OCI-LY3 (cell line): ENCODE measurements around the gene WDR5B.

Experiments used
- H2AFZ ChIP-seq: fragments of 200-600, 300-600 bp; shearing (Covaris generic); 2 replicates; pipeline ENCODE4 v1.6.0; 2014; ENCODE audit warnings: antibody characterized with exemption, low read depth, low read length
- H3K27ac ChIP-seq: fragments of 200-600, 300-600 bp; sonication (generic); 2 replicates; pipeline ENCODE4 v1.5.1; 2014; ENCODE audit warnings: mild to moderate bottlenecking, low read length, moderate library complexity, mixed read lengths
- H3K27me3 ChIP-seq: fragments of 200-600, 300-600 bp; sonication (generic); 2 replicates; pipeline ENCODE4 v1.6.1; 2014; ENCODE audit warnings: low read depth, low read length, mixed read lengths
- H3K36me3 ChIP-seq: fragments of 200-600, 300-600 bp; sonication (generic); replicated peaks from 2 replicates; pipeline ENCODE3; 2014; ENCODE audit warnings: low read depth, low read length, mixed read lengths
- H3K4me1 ChIP-seq: fragments of 300-600, 200-600 bp; sonication (generic); 2 replicates; pipeline ENCODE4 v1.6.1; 2014; ENCODE audit warnings: low read length, mixed read lengths
- H3K4me2 ChIP-seq: fragments of 200-600, 300-600 bp; sonication (generic); 2 replicates; pipeline ENCODE4 v1.6.1; 2014; ENCODE audit warnings: low read length, mixed read lengths
- H3K4me3 ChIP-seq: fragments of 300-600, 200-600 bp; sonication (generic); 2 replicates; pipeline ENCODE4 v1.5.1; 2014; ENCODE audit warnings: antibody characterized with exemption, mild to moderate bottlenecking, low read length, moderate library complexity
- H3K79me2 ChIP-seq: fragments of 300-600, 200-600 bp; shearing (Covaris generic); 2 replicates; pipeline ENCODE4 v1.6.1; 2014; ENCODE audit warnings: mild to moderate bottlenecking, low read length, mixed read lengths
- H3K9ac ChIP-seq: fragments of 300-600, 200-600 bp; shearing (Covaris generic); 2 replicates; pipeline ENCODE4 v1.6.0; 2014; ENCODE audit warnings: mild to moderate bottlenecking, low read length, moderate library complexity
- H3K9me3 ChIP-seq: fragments of 200-600, 300-600 bp; shearing (Covaris generic); 2 replicates; pipeline ENCODE4 v1.6.1; 2014; ENCODE audit warnings: low read length, mixed read lengths; ENCODE audit not compliant: insufficient read depth
- H4K20me1 ChIP-seq: fragments of 200-600, 300-600 bp; sonication (generic); 2 replicates; pipeline ENCODE4 v1.6.1; 2016; ENCODE audit warnings: low read length, mixed read lengths; ENCODE audit not compliant: insufficient read depth
- EZH2phosphoT487 ChIP-seq: fragments of 200-600 bp; shearing (Covaris generic); IDR thresholded peaks from 2 replicates; pipeline ENCODE4 v1.6.1; 2018; ENCODE audit warnings: antibody characterized with exemption, mixed run types, low read depth
- TF ChIP-seq, protein P1 (sequence below): fragments of 200-600, 300-600 bp; sonication (generic); IDR thresholded peaks from 2 replicates; pipeline ENCODE4 v1.5.1; 2014; ENCODE audit warnings: antibody characterized with exemption, low read length, low read depth

Gene WDR5B

DNA sequence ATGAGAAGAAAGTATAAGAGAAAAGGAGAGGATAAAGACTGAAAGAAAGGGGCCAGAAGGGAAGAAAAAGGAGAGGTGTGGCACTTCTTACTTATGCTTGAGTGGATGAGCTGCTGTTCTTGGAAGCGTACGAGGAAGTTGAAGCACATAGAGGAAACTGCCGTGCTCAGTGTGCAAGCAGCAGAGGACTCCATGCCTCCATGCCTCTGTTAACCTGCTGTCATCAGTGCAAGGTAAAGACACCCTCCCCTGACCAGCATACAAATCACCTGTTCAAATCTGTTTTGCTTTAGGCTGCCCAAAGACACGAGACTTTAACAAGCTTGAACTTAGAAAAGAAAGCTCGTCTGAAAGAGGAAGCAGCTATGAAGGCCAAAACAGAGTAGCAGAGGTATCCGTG, 6.4 kb downstream of the WDR5B start:
- Histone ChIP-seq H3K27me3 (no peaks in the 10 kb centered on the region), H3K79me2 (peaks cover 22% of the 10 kb centered on the region), H3K4me1 (no peaks in the 10 kb centered on the region), H3K36me3 (peaks cover 65% of the 10 kb centered on the region), H3K4me2 (no peak overlapping the region), H3K27ac (no peak overlapping the region), H4K20me1 (no peaks in the 10 kb centered on the region), H3K9ac (no peak overlapping the region), H3K4me3 (no peak overlapping the region), H2AFZ (no peak overlapping the region), H3K9me3 (no peaks in the 10 kb centered on the region)
- TF ChIP-seq, protein P1, sequence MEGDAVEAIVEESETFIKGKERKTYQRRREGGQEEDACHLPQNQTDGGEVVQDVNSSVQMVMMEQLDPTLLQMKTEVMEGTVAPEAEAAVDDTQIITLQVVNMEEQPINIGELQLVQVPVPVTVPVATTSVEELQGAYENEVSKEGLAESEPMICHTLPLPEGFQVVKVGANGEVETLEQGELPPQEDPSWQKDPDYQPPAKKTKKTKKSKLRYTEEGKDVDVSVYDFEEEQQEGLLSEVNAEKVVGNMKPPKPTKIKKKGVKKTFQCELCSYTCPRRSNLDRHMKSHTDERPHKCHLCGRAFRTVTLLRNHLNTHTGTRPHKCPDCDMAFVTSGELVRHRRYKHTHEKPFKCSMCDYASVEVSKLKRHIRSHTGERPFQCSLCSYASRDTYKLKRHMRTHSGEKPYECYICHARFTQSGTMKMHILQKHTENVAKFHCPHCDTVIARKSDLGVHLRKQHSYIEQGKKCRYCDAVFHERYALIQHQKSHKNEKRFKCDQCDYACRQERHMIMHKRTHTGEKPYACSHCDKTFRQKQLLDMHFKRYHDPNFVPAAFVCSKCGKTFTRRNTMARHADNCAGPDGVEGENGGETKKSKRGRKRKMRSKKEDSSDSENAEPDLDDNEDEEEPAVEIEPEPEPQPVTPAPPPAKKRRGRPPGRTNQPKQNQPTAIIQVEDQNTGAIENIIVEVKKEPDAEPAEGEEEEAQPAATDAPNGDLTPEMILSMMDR, result no peak
- TF ChIP-seq EZH2phosphoT487, result no peak

DNA sequence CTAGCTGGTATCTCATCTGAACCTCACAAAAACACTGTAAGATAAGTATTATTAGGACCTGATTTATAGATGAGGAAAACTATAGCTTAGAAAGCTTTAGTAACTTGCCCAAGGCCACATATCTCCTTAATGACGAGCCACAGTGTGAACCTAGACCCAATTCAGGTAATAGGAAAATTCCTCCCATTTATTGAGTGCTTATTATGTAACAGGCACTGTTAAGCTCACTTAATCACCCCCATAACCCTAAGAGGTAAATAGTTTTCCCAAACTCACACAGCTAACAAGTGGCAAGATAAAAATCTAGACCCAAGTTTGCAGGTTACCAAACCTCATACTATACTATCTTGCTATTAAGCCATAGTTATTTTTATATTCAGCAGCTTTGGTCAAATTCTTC, 7.9 kb downstream of the WDR5B start:
- Histone ChIP-seq H3K27me3 (no peaks in the 10 kb centered on the region), H3K4me2 (no peak overlapping the region), H3K36me3 (peaks cover 75% of the 10 kb centered on the region)

DNA sequence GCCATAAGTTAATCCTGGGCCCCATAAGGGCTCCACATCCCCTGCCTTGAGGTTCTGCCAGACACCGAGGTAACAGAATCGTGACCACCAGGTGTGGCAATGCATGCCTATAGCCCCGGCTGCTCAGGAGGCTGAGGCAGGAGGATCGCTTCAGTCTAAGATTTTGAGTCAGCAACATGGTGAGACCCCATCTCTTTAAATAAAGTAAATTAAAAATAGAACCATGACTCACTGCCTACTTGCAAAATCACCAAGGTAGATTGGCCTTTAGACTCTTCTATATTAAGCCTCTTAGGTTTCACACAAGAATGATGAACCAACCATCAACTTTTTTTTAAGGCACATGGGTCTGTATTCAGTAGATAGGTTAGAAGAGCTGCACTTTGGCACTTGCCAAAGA, 9.7 kb downstream of the WDR5B start:
- H3K27ac ChIP-seq, result no peak overlapping the region
- H3K9me3 ChIP-seq, result no peaks in the 10 kb centered on the region
- no peak overlapping the region for H3K4me2 ChIP-seq
- peaks cover 75% of the 10 kb centered on the region for H3K36me3 ChIP-seq
- H3K79me2 ChIP-seq, result peaks cover 5% of the 10 kb centered on the region; the same call in 1 of the 2 replicates
- no peak overlapping the region for H3K9ac ChIP-seq
- no peaks in the 10 kb centered on the region for H3K4me1 ChIP-seq
- no peaks in the 10 kb centered on the region for H3K27me3 ChIP-seq
- H2AFZ ChIP-seq, result no peak overlapping the region
- H3K4me3 ChIP-seq, result no peak overlapping the region
- no peak for TF ChIP-seq EZH2phosphoT487
- TF ChIP-seq, protein P1, result no peak
- peaks cover 10% of the 10 kb centered on the region; the same call in 1 of the 2 replicates for H4K20me1 ChIP-seq

More for the DNA sequence above, 7.9 kb downstream of the WDR5B start:
- Histone ChIP-seq H4K20me1 (peaks cover under 1% of the 10 kb centered on the region; the same call in 1 of the 2 replicates), H3K27ac (no peak overlapping the region), H3K4me1 (no peaks in the 10 kb centered on the region), H3K4me3 (no peak overlapping the region), H3K9me3 (no peaks in the 10 kb centered on the region), H3K79me2 (peaks cover 7% of the 10 kb centered on the region), H3K9ac (no peak overlapping the region), H2AFZ (no peak overlapping the region)
- TF ChIP-seq, protein P1, result no peak
- TF ChIP-seq EZH2phosphoT487, result no peak

DNA sequence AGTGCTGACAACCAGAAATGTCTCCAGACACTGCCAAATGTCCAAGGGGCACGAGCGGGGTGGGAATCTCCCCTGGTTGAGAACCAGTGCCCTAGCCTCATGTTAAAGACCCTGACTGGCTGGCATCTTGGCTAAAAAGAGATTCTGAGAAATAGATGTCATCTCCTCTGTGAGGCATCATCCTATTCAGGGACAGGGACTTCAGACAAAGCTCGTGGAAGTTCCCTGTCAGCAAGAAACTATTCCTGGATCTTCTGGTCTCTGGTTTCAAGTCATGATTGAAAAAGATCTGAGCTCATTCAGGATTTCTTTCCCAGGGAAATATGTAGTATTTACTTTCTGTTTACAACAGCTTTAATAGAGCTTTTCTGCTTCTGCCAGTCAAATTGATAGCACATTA, 10.8 kb downstream of the WDR5B start:
- Histone ChIP-seq H3K9me3 (no peaks in the 10 kb centered on the region), H4K20me1 (peaks cover 10% of the 10 kb centered on the region; the same call in 1 of the 2 replicates), H3K79me2 (peaks cover 6% of the 10 kb centered on the region; the same call in 1 of the 2 replicates), H3K4me1 (no peaks in the 10 kb centered on the region), H3K27ac (no peak overlapping the region), H2AFZ (no peak overlapping the region), H3K9ac (no peak overlapping the region), H3K36me3 (peaks cover 63% of the 10 kb centered on the region), H3K4me3 (no peak overlapping the region), H3K4me2 (no peak overlapping the region), H3K27me3 (no peaks in the 10 kb centered on the region)
- TF ChIP-seq EZH2phosphoT487, result no peak
- TF ChIP-seq, protein P1, result no peak
